ENCODE measurements around the gene MTCL1.

MTCL1 gene

GRCh38 chr18:8688216-8688800, 17.0 kb upstream of the MTCL1 start:
- DNase-seq: no peak

- DNase-seq: no peak
These were observed 16.5 kb upstream of the MTCL1 start for GRCh38 chr18:8688816-8689215.

- DNase-seq: no peak
These were observed 15.8 kb upstream of the MTCL1 start for GRCh38 chr18:8689517-8689916.

- DNase-seq: no peak
These were observed 10.5 kb upstream of the MTCL1 start for GRCh38 chr18:8694891-8695290.

- no peak for DNase-seq
These were observed 9.3 kb upstream of the MTCL1 start for GRCh38 chr18:8695932-8696517.

GRCh38 chr18:8696749-8697211, 8.6 kb upstream of the MTCL1 start:
- peak; percentile 81 for DNase-seq

GRCh38 chr18:8699126-8699525, 6.2 kb upstream of the MTCL1 start:
- DNase-seq: no peak

- no peak for DNase-seq
These were observed 5.4 kb upstream of the MTCL1 start for GRCh38 chr18:8699948-8700347.

GRCh38 chr18:8701546-8702118, 3.7 kb upstream of the MTCL1 start:
- DNase-seq: no peak

- no peak for DNase-seq
These were observed 2.7 kb upstream of the MTCL1 start for GRCh38 chr18:8702668-8703067.

- no peak for DNase-seq
These were observed 2.2 kb upstream of the MTCL1 start for GRCh38 chr18:8703092-8703709.

- no peak for DNase-seq
These were observed 1.5 kb upstream of the MTCL1 start for GRCh38 chr18:8703781-8704301.

GRCh38 chr18:8704361-8705237, 757 bp upstream of the MTCL1 start:
- peak; percentile 83 for DNase-seq

- DNase-seq: peak; percentile 18
These were observed 820 bp downstream of the MTCL1 start for GRCh38 chr18:8705961-8706790.

- no peak for DNase-seq
These were observed 1.6 kb downstream of the MTCL1 start for GRCh38 chr18:8706791-8707555.

- no peak for DNase-seq
These were observed 2.4 kb downstream of the MTCL1 start for GRCh38 chr18:8707556-8708300.

- DNase-seq: no peak
These were observed 3.3 kb downstream of the MTCL1 start for GRCh38 chr18:8708670-8709069.

GRCh38 chr18:8709248-8710059, 4.1 kb downstream of the MTCL1 start:
- no peak for DNase-seq

- no peak for DNase-seq
These were observed 6.4 kb downstream of the MTCL1 start for GRCh38 chr18:8711736-8712135.

GRCh38 chr18:8713691-8714090, 8.3 kb downstream of the MTCL1 start:
- no peak for DNase-seq
